M059J (cell line): ENCODE data around the gene ADARB2. TPM values are rescaled to one million over a fixed set of nuclear protein-coding genes. Genes with fewer than 3 reads are reported as not detected.
"Not testable (repeated sequence)": the region's sequence is repeated elsewhere in the genome, so short reads cannot be mapped to it uniquely, and the experiment has no call there.

Experiments
- DNase-seq: peaks from one replicate; pipeline ENCODE4 v3.0.0-alpha.2; 2012; ENCODE audit warnings: low read depth
- total RNA-seq: library from RNA; depleted of rRNA; stranded (reverse); fragments of >200 nt; shearing (Covaris generic); gene quantifications from 2 replicates; pipeline ENCODE4 v1.2.3, GENCODE V29; 2014

ADARB2 gene
- total RNA-seq, 1 experiment from 2014 or later = not detected

DNA sequence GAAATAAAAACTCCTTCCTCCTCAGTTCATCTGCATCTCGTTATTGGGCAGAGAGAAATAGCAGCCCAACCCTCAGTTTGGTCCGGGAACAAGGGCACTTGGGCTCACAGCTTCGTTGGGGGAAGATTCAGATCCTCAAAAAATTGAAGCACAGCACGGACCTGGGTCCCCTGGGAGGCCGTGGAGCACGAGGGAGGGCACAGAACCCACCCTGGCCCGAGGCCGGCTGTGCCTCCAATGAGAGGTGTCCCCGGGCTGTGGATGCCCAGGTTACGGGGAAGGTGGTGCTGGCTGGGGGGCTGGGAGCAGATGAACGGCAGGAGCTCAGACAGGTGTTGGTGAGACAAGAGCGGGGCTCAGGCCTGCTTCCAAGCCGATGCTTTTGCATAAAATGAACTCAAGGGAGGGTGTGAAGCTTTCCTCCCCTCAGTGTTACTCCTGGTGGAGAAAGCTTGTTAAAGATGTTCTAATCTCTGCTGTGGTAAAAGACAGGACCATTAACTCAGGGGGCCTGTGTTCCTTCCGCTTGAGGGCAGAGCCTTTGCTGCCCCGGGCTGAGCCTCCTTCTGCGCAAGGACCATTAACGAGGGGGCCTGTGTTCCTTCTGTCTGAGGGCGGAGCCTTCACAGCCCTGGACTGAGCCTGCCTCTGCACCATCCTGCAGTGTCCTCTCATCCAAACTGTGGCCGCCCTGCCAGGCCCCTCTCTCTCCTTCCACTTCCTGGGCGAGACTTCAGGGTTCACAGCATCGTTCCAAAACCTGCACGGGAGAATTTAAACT, 302.2 kb downstream of the ADARB2 start:
- DNase-seq = no peak

DNA sequence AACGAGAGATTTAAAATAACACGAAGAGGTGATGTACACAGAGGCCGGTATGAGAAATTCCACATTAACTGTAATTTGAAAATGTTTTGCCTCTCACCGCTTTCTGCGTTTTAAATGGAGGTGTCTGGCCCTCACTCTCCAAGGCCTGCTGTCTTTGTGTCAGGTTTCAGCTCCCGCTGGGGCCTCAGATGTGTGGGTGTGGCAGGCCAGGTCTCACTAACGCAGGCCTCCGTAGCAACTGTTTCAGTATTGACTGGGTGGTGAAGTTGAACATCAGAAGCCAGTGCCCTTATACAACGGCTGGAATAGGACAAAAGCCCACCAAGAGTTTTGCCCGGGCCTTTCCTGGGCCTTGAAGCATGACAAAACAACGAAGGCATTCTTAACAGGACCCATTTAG, 303.1 kb downstream of the ADARB2 start:
- no peak for DNase-seq

DNA sequence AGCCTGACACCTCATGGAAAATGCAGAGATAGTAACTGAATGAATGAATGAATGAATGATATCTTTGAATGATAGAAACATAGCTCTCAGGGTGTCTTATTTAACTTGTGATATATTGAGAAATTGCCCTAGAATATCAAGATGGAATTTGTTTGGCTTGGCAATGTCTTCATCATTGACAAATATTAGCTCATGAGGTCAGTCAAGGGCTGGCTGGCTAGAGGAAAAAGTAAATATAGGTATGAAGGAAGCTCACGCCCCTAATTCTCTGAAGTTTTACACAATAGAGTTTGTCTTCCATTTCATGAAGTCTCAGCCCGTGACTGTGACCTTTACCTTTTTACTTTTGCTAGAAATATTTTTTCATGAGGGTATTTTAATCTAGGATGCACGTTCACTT, 305.2 kb downstream of the ADARB2 start:
- no peak for DNase-seq

DNA sequence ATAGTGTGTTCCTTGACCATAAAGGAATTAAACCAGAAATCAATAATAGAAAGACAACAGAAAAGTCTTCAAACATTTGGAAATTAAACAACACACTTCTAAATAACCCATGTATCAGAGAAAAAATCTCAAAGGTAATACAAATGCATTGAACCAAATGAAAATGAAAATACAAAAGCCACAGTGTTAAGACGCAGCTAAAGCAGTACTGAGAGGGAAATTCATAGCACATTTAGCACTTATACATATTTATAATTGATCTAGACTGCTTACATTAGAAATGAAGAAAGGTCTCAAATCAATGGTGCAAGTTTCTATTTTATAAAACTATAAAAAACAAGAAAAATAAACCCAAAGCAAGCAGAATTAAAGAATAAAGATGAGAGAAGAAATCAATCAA, 306.1 kb downstream of the ADARB2 start:
- DNase-seq = no peak

DNA sequence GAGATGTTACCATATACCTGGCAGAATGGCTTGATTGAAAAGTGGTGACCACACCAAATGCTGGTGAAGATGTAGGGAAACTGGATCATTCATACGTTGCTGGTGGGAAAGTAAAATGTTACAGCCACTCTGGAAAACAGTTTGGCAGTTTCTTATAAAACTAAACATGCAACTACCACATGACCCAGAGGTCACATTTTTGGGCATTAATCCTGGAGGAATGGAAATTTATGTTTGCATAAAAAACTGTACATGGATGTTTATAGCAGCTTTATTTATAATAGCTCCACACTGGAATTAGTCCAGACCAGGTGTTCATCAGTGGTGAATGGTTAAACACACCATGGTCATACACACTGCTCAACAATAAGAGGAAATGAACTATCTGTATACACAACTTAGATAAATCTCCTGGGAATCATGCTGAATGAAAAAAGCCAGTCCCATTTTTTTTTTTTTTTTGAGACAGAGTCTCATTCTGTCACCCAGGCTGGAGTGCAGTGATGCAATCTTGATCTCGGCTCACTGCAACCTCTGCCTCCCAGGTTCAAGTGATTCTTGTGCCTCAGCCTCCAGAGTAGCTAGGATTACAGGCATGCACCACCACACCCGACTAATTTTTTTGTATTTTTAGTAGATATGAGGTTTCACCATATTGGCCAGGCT, 309.7 kb downstream of the ADARB2 start:
- DNase-seq = not testable (repeated sequence)

DNA sequence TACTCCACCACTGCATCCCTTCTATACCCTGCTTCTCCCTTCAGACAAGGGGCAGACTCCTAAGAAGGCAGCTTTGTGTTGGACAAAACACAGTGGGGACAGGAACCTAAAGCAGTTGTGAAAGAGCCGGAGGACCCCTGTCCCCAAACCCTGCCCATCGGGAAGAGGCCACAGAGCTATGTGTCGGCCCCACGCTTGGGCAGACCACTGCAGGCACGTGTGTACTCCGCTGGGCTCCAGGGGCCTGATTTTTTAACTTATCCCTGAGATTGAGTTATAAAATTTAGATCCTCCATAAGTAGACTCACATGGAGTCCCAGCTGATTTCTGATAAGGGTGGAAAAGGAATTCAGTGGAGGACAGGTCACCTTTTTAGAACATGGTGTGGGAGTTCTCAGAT, 310.5 kb downstream of the ADARB2 start:
- DNase-seq = no peak

DNA sequence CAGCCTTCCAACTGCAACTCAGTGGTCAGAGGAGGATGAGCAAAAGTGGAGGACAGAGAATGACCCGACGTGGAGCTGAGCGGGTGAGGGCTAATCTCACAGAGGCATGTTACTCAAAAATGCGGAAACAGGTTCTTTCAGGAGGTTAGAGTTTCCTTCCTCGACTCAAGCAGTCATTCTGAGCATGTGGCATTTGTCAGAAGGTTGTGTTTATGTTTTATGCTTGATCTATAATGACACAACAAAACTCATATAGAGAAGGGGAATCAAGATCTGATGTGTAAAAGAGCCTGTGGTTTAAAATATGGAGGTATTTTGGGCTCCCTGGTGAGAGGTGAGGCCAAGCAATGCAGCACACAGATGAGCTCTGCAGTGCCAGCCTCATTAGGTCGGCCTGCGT, 311.4 kb downstream of the ADARB2 start:
- DNase-seq = no peak

DNA sequence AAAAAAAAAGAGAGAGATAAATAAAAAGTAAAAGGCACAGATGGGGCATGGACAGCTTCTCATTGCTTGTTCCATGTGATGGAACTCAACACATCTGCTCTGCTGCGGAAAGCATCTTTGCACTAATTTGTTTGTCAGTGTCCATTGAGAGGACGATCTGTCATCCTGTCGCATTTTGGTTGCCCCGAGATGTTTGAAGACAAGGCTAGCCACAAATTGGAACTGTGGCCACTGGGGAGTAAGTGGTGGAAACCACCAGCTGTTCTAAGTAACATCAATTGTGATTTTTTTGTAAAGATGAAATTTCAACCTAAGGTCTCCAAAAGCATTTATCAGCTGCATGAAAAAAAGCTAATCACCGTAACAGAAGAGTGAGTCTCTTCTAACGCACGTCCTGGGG, 312.7 kb downstream of the ADARB2 start:
- DNase-seq = no peak

DNA sequence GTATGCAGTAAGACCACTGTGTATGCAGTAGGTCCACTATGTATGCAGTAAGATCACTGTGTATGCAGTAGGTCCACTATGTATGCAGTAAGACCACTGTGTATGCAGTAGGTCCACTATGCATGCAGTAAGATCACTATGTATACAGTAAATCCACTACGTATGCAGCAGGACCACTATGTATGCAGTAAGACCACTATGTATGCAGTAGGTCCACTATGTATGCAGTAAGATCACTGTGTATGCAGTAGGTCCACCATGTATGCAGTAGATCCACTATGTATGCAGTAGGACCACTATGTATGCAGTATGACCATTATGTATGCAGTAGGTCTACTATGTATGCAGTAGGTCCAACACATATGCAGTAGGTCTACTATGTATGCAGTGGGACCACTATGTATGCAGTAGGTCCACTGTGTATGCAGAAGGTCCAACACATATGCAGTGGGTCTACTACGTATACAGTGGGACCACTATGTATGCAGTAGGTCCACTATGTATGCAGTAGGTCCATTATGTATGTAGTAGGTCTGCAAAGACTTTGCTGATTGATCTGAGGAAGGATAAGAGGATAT, 313.6 kb downstream of the ADARB2 start:
- DNase-seq = no peak

DNA sequence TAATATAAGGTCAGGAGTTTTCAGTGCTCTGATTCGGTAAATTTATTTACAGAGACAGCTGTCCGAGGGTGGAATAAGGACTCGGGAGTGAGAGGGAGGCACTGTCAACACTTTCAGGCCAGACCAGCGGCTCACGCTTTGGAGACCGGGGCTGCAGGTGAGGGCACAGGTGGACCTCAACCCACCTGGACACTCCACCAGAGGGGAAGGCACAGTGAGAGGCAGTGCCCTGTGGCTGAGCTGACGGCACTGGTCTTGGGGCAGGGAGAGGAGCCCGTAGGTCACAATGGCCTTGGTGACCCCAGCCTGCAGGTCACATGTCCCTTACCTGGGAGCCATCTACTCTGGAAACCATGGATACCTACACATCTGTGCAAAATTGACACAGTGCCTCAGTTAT, 315.1 kb downstream of the ADARB2 start:
- no peak for DNase-seq

DNA sequence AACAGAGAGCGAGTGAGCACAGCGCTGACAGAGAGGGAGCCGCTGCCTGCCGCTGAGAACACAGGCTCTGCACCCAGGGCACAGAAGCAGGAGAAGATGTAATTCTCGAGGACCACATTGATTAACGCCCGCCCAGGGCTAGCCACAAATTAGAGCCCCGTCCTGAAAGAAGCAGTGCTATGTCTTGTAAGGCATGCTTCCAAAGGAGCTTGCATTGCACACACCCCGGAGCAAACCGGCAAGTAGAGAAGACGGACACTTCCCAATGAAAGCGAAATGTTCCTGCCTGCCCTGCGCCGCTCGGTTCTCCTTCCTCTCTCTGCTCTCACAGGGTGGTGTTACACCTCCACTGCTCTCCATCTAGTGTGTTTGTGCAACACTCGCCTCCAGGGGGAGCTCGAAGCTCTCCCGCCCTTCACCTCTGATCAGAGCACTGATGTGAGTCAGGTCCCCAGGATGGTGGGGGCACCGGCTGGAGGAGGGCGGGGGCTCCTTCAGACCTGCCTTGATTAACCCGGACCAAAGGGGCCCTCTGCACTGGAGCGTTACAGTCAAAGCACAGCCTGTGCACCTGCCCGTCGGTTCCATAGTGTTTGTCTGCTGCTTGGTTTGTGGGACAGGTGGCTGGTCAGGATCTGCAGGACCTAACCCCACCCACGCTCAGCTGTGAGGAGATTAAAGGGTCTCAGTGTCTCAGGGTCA, 316.5 kb downstream of the ADARB2 start:
- peak; percentile 30 for DNase-seq

DNA sequence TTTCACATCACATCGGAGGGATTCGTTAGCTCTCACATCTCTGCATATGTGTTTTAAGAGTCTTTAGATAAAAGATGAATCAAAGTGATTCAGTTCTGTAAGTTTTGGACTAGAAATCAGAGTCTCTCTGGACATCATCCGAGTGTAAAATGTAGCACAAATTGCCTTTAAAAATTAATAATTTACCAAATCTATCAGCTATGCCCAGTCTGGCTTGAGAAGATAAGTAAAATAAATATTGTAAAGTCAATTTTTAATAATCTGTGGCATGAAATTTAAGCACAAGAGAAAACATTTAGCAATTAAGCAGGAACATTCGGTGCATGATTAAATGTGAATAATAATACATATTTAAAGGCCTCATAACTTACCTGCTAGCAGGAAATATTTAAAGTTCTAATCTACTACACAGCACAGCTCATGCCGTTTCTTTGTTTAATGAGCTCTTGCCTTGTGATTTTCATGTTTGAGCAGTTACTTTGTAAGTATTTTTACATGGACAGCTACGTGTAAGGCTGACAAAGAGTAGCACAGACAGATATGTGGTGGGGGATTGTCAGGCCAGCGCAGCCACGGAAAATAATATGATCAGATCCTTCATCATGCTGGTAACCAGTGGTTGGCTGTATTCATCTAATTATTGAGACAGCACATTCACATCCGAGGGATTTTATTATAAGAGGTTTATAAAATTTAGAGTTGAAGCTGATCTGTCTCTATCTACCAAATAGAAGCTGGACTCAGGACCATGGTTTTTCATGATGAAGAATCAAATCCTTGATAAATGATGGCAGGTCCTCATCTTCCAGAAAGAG, 317.3 kb downstream of the ADARB2 start:
- DNase-seq = no peak

DNA sequence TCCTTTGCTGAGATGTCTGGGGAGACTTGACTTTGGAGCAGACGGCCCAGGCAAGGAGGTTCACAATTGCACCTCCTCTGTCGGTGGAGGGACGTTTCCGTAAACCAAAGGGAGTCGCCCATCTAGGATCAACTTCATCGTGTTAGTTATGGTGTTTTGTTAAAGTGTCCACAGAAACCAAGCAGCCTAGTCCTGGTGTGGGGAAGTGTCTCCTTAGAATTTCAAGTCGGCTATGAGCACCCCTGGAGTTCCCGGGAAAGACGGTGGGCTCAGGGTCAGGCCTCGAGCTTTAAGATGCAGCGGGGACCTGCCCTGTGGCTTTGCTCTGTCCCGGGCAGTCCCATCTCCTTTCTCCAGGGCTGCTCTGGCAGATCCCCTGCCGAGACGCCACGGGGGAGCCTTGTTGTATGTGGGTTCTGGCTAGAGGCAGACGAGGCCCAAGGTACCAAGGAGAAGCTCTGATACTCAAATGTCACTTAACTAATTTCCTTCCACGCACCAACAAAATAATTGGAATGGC, 319.2 kb downstream of the ADARB2 start:
- no peak for DNase-seq

DNA sequence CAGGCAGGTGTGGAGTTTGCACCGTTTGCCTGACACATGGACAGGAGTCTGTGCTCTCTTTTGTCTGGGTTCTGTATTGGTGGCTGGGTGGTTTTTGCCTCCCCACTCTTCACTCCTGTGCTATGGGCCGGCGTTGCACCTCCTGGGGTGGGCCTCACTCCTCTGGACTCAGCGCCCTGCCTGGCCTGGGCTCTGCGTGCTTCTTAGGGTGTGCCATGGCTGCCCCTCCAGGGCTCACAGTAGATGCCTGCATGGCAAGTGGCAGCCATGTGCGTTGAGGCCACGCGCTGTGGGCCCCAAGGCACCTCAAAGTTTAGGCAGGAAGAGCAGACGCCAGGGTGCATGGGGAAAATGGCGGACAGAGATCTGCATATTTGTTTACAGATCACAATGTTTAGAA, 319.8 kb downstream of the ADARB2 start:
- no peak for DNase-seq

DNA sequence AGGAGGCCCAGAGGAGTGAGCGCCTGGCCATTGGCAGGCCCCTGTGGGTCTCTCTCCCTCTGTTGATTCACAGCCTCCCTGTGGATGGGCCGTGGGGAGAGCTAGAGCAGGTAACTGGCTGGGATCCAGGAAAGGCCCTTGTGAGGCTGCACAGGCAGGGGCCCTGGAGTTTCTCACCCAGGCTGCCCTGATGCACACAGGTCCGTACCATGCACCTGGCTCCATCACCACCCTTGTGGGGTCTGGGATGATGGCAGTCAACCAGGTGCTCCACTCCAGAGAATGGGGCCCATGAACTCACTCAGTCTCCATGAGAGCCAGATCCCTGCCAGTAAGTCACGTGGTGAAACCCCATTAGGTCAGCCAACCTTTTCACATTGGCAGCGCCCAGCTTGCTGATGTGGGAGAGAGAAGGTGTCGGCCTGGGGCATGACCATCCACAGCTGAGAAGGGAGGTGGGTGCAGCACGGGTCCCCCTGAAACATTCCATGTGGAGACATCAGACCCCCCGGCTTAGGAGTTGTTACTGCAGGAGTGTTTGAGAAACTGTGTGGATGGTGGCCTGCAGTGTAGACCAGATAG, 320.8 kb downstream of the ADARB2 start:
- no peak for DNase-seq

DNA sequence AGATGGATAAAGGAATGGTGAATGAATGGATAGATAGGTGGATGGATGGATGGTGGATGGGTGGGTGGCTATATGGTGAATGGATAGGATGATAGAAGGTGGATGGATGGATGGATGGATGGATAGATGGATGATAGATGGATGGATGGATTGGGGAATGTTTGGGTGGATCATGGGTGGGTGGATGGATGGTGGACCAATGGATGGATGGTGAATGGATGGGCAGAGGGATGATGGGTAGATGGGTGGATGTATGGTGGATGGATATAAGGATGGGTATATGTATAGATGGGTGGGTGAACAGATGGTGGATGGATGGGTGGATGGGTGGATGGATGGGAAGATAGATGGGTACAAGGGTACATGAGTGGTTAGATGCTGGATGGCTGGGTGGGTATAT, 322.4 kb downstream of the ADARB2 start:
- no peak for DNase-seq

DNA sequence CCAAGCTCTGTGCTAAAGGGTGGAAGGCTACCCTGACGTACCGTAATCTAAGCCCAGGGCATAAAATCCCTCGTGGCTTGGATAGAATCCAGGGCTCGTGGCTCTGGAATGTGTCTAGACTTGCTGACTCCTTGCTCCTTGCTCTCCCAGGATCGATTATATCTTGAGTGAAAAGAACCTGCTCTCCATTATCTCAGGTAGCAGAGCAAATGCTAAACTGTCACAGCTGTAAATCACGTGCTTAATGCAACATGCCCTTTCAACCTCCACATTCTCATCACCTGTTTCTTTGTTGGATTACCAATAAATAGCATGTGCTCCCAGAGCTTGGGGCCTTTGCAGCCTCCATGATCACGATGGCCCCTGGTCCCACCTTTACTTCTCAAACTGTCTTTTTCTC, 323.0 kb downstream of the ADARB2 start:
- DNase-seq = not testable (repeated sequence)

DNA sequence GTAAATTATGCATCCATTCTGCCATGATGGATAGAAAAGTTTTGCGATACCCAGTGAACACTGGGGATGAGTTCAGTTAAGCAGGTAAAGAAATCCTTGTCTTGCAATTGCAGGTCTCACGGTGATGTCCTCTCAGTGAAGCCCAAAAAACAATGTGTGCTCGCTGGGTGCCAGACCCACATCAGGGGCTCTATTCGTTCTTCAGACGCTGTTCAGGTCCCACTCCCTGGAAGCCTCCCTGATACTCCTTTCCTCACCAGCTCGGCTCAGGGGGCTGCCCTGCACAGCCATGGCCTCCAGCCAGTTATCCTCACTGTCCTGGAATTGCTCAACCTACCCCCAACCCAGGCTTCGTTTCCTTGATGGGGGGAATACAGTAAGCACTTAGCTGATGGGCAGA, 323.5 kb downstream of the ADARB2 start:
- no peak for DNase-seq

DNA sequence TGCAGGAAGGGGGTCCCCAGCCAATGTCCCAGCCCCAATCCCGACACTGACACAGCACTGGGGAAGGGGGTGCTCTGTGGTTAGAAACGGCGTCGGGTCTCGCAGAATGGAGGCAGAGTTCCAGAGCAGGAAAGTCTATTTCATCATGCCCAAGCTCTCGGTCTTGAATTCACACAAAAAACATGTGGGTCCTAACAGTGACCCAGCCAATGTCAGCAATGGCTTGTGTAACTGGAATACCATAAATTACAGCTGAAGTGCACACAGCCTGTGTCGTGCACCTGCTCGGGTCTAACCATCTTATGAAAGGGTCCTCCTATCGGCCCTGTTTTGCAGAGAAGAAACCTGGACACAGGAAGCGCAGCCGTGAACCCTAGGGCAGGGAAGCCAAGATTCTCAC, 324.1 kb downstream of the ADARB2 start:
- no peak for DNase-seq

DNA sequence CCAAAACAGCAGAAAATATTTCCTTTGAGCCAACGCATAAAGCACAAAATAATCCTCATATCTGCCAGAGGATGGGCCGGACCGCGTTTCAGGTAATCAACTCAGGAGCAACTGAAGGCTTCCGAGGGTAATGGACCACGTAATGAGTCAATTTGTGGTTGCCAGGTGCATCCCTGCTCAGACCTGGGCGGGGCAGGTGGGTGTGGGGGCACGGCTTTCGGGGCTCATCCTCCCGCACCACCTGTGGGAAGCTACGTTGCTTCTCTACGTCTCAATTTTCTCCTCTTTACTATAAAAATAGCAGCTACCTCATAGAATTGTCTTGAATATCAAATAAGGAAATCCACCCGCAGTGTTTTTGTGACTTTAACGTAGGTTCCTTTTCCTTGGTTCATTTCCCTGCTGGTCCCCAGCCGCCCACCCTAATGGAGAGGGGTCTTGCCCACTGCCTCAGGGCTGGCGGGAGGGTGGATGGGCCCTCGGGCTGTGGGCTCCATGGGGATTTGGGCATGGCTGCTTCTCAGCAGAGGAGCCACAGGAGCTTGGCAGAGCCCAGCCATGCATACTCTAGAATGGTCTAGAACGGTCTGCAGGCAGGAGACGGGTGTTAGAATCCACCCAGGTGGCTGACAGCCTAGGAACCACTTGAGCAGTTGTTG, 324.7 kb downstream of the ADARB2 start:
- no peak for DNase-seq

DNA sequence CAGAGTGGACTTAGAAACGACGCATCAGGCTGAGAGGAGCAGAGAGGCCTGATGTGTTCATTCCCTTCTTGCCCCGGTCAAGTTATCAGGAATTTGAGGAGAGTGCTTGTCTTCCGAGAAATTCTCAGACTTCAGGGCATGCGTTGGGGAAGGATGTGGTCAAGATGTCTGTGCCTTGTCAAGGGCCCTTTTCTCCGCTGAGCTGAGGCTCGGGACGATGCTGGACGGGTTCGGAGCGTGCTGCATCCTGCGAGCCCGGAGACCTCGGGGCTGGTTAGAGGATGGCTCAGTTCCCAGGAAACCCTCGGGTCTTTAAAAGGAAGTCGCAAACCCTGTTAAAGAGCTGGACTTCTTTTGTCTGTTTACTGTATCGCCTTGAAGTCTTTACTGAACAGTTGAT, 325.4 kb downstream of the ADARB2 start:
- no peak for DNase-seq
